COR-L47 (cell line): ENCODE data around the gene VPS50.
"Not testable (repeated sequence)": the region's sequence is repeated elsewhere in the genome, so short reads cannot be mapped to it uniquely, and the experiment has no call there.

Experiments
- DNase-seq: peaks from one replicate; lab custom pipeline; 2025; lab: John Stamatoyannopoulos, UW

VPS50 gene

DNA sequence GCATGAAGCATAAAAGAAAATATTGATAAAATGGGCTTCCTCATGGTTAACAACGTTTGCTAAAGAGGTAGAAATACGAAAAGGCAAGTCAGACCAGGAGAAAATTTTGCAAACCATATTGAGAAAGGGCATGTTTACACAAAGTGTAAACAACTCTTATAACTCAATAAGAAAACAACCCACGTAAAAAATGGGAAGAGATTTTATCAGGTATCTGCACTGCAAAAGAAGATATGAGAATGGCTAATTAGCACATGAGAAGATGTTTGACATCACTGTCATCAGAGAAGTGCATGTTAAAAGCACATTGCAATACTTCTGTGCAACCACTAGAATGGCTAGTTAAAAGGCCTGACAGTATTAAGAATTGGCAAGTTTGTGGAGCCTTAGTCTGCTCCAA, 99.5 kb downstream of the VPS50 start:
- DNase-seq, result no peak

DNA sequence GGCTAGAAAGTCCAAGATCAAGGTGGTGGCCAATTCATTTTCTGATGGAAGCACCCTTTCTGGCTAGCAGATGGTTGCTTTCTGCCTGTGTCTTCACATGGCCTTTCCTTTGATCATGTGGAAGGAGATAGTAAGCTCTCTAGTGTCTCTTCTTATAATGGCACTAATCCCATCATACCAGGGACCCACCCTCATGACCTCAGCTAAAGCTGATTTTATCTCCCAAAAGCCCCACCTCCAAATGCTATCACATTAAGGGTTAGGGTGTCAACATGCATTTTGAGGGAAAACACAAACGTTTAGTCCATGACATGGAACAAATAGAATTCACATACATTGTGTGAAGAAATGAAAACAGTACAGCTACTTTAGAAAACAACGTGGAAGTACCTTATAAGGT, 100.0 kb downstream of the VPS50 start:
- no peak for DNase-seq

DNA sequence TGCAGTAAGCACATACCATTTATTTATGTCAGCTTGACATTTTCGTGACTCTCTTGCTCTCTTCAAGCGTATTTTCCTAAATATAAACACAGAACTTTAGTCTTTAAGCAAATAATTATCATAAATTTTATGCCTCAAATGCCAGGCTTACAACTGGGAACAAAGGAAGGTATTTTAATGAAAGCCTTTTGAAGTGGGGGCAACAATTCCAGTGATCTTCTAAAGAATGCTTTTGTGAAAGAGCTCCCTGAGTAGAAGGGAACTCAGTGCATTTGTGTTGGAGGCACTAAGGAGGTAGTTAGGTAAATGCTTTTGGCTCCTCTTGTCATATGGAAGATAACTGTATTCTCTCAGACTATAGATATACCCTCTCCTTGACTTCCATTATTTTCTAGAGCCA, 104.9 kb downstream of the VPS50 start:
- no peak for DNase-seq

DNA sequence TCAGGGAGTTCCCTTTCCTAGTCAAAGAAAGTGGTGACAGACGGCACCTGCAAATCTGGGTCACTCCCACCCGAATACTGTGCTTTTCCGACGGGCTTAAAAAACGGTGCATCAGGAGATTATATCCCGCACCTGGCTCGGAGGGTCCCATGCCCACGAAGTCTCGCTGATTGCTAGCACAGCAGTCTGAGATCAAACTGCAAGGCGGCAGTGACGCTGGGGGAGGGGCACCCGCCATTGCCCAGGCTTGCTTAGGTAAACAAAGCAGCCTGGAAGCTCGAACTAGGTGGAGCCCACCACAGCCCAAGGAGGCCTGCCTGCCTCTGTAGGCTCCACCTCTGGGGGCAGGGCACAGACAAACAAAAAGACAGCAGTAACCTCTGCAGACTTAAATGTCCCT, 110.0 kb downstream of the VPS50 start:
- DNase-seq, result not testable (repeated sequence)

DNA sequence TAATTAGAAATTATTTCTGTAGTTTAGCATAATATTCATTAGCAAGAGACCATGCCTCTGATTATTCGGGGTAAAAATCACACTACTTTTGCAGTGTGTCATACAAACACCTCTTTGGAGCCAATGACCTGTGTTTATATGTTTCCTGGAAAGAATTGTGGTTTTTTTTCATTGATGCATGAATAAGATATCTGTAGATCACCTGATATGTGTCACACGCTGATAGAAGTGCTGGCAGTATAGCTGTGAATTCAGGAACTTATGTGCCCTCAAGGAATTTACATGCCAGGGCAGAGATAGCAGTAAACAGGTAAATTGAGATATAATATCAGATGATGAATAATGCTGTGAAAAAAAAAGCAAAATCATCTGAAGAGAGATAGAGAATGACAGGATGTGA, 118.2 kb downstream of the VPS50 start:
- no peak for DNase-seq

DNA sequence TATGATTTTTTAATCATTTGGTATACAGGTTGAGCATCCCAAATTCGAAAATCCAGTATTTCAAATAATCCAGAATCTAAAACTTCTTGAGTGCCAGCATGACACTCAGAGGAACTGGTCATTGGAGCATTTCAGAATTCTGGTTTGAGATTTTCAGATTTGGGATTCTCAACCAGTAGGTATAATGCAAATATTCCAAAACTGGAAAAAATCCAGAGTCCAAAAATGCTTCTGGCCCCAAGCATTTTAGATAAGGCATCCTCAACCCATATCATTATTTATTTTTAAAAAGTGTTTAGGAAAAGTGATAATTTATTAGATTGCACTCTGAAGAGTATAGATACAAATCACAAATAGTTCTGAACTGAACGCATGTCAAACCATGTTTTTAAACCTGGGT, 120.7 kb downstream of the VPS50 start:
- no peak for DNase-seq

DNA sequence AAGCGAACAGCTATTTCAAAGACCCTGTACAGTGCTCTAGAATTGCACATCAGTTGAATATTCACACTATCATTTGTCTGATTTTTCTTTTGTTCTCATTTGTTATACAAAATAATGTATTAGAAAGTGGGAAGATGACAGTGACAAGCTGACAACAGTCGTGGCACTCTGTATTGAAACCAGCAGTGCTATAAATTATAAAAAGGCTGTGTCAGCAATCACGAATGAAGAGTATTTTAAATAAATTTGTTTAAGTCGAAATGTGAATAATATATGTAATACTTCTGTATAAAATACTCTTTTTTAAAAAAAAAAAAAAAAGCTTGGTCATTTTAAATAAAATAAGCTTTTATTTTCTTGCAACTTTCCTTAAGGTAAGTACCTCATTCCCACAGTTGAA, 122.6 kb downstream of the VPS50 start:
- DNase-seq, result no peak

DNA sequence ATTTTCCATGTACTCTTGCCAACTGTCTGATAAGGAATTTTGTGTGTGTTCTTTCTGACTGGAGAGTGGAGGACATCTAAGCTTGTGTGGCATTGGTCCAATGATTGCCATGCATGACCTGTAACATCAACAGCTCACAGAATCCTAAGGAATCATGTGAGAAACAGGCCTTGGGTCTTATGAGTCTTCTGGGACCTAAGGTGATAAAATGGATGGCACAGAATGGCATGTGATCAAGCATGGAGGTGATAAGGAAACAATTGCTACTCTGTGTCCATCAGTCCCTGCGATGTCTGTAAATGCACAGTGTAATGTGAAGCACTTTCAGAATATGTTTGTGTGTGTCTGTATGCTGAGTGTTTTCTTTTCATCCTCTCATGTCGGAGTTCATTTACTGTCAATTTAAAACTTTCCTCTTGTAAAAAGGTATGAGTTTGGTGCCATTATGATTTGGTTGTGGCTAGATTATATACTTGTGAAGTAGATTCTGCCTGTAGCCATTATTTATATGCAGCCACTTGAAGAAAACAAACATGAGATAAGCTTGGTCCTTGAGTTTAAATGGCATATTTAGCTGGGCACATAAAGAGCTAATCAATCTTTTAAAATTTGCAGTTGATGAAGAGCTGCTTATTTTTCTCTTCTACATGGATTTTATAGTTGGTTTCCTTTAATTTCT, 127.5 kb downstream of the VPS50 start:
- DNase-seq, result no peak

DNA sequence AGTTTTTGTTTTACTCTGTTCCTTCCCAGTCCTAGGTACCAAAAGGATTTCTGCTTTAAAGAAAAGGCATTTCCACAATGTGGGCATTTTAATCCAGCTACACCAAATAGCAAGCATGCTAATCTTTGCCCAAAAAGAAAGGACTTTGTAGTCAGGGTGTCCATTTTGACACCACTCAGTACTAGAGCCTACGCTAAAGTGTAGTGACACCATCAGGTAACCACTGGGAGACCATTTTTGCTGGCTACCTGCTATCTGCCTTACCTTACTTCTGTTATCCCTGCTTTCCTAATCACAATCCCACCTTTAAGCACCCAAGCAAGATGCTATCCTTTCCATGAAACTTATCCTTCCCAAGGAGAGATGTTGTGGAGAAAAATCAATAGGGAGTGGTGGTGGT, 129.7 kb downstream of the VPS50 start:
- DNase-seq, result no peak

DNA sequence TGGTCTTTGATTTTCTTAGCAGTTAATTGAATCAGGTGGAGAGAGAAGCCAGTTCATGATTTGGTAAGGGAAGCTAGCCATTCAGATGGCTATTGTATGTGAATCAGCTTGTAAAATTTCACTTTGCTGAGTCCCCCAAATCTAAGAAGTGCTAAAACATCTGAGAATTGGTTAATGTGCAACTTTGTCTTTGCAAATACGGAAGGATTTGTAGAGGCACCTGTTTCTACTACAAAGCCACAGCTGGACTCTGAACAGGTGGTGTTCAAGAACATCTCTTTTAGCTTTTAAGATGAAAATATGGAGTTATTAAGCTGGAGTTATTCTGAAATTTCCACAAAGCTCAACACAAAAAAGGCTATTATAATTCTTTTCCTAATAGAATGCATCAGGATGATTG, 132.6 kb downstream of the VPS50 start:
- DNase-seq, result no peak

DNA sequence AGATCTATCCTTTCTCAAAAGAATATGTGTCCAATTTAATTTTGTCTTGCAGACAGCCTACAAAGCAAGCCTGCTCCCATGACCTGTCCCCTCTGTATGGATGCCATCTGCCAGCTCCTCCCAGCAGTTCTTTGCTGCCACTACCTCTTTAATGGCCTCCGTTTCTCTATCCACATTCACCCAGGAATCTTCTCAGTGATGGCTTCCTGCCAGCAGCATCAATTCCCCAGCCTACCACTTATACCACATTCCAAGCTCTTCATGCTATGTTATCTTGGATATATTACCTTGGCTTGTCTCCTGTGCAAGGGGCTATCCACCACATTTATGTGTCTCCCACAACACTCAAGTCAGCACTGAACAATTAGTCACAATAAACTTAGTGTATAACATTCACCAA, 133.2 kb downstream of the VPS50 start:
- DNase-seq, result no peak

DNA sequence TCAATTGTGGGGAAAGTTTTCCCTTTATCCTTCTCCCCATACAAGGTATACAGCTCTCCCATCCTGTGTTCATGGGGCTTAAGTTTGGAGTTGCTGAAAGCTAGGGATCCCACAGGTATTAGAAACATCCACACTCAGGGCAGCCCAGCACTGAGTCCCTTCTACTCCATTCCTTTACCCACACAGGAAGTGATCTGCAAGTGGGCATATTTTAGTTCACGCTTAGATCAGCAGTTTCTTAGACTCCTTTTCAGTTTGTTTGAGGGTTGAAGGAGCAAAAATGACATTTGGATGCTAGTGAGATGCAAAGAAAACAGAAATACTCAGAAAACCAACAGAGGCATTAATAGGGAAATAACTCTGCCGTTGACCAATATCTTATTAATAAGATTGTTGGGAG, 134.7 kb downstream of the VPS50 start:
- DNase-seq, result no peak

DNA sequence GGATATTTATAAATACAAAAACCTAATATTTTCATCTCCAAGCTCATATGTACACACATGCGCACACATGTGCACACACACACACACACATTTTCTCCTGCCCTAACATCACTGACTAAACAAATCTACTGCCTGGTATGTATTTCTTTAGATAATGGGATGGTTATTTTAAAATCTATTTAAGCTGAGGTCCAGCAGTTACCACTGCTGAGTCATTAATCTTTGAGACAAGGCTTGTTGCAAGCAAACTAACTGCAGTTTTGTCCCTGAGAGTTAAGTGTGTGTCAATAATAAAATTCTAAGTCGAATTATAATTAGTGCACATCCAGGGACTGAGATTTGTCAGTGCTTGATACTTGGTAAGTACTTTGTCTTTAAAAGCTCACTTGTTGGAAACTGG, 135.1 kb downstream of the VPS50 start:
- no peak for DNase-seq

DNA sequence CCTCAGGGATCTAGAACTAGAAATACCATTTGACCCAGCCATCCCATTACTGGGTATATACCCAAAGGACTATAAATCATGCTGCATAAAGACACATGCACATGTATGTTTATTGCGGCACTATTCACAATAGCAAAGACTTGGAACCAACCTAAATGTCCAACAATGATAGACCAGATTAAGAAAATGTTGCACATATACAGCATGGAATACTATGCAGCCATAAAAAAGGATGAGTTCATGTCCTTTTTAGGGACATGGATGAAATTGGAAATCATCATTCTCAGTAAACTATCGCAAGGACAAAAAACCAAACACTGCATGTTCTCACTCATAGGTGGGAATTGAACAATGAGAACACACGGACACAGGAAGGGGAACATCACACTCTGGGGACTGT, 138.8 kb downstream of the VPS50 start:
- DNase-seq, result not testable (repeated sequence)

DNA sequence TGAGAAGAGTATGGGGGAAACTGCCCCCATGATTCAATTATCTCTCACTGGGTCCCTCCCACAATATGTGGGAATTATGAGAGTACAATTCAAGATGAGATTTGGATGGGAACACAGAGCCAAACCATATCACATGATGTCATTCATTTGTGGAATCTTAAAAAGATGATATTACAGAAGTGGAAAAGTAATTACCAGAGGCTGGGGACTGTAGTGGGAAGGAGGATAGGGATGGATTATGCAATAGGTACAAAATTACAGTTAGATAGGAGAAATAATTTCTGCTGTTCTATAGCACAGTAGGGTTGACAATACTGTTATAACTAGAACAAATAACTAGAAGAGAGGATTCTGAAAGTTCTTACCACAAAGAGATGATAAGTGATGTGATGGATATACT, 141.4 kb downstream of the VPS50 start:
- DNase-seq, result no peak

DNA sequence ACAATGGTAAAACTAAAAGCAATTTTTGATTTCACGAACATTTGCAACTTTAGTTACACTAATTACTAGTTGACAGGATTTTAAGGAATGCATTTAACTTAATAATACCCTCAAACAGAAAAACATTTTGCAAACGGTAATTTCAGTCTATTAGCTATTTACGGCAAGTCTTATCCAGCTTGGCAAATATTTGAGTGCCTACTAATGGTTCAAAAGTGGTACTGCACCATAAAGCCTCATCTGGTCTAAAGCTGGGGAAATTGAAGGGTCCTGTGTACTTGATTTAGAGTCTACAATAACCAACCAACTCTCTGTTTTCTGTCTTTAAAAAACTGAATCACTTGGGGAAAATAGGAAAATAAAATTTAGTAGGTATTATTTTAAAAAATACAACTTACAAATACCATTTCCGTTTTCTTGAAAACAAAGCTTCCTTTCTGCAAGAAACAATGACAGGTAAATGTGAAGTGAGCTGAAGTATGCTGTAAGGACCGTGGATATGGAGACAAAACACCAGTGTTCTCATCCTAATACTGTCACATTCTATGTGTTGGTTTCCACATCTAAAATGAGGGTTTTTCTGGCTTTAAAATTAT, 142.3 kb downstream of the VPS50 start:
- DNase-seq, result no peak

DNA sequence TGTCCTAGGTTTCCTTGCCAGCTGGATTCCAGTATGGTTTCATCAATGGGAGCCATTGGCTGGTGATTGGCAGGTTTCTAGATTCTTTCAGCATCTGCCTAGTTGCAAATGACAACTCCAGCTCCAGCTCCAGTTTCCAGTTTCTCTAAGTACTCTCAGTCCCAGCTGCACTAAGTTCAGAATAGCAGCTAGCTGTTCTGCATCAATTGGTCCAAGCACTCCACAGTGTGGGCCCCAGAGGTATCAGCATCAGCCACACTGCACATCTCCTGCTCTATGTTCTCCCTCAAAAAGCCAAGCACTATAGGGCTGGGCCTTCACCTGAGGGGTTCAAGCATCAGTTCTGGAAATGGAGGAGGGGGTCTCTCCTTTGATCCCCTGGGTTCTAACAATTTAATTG, 143.4 kb downstream of the VPS50 start:
- DNase-seq, result no peak

DNA sequence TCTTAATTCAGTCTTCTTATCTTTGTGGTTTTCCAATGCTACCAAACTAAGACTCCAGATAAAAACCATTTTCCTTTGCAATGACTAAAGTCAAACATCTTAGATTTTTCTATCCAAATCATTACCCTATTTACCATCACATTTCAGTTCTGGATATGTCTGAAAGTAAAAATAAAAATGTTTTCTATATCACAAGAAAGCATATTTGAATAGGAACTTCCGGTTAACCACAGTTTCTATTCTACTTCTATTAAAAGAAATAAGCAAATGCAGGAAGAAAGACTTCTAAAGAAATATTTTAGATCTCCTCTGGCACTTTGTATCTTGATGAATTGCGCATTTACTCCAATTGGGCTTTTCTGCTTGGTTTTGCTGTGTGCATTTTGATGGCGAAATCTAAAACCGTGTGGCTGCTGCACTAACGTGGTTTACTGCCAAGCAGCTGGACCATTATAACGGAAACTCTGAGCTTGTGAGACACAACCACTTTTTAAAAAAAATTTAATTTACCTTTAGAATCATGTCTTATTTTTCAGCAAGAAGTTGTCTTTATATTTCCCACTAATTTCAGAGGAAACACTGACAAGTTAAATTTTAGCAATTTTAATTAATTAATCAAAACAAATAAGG, 146.1 kb downstream of the VPS50 start:
- no peak for DNase-seq

DNA sequence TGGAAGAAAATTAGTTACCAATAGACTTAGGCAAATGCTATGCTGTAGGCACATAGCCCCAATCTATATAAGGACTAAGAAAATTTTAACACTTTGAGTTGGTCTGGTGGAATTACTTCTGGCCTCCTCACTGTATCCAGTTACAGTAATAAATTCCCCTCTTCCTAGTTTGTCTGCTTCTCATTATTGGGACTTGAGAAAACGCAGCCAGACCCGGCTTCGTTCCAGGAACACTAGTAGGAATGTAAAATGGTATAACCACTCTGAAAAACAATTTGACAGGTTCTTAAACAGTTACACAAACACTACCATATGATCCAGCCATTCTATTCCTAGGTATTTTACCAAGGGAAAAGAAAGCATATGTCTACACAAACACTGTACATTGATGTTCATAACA, 150.2 kb downstream of the VPS50 start:
- no peak for DNase-seq

DNA sequence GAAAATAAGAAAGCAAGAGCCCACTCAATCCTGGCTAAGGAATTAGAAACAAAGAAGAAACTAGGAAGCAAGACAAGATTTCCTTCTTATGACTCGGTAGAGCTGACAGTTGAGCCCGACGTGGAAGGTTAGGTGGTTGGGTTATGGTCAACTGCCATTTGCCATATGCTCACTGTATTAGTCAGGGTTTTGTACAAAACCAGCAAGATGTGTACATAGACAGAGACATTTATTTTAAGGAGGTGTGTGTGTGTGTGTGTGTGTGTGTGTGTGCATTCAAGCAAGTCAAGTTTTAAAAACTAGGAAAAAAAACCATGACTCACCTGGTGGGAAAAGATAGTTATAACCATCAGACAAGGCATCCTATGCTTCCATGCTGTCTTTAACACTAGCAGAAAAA, 158.5 kb downstream of the VPS50 start:
- no peak for DNase-seq

DNA sequence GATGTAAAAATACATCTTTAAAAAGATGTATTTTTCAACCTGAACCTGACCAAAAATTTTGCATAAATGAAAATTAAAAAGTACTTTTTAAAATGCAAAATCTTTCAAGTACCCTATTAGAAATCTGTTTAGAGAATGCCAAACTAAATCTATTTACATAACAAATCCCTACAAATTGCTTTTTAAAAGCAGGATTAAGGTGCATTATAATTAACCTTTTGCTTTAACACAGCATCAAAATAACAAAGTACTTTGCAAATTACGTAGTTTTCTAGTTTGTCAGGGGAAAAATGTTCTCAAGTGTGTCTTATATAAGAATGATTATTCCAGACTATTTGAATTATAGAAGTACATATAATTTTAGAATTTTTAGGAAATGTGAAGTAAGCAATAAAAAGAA, 160.8 kb downstream of the VPS50 start:
- DNase-seq, result no peak

DNA sequence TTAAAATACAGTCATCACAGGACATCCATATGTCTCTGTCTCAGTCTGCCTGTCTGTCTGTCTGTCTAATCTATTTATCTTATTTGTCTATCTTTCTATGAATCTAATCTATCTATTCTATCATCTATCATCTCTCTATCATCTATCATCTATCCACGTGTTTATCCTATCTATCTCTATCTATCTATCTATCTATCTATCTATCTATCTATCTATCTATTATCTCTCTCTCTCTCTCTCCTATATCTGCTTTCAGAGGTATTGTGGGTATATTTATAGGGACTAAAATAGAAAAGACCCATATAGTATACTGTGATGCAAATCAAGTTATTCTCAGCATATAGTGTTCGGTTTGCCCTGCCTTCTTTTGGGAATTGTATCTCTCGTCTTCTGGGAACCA, 167.5 kb downstream of the VPS50 start:
- DNase-seq, result no peak

DNA sequence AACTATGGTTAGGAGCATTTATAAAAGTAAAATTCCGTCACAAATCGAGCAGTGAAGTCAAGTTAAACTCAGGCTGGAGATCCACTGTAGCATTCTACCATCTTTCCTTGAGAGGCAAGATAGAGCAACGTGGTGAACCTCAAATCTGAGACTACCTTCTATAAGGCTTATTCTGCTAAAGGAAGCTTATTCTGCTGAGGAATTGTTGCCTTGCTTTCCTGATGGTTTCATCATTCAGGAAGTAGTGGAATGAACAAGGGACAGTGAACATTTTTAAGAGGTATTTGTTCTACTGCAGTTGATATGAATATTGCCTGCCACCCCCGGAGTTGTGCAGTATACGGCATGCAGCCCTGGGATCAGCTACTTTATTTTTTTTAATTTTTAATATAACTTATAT, 170.8 kb downstream of the VPS50 start:
- no peak for DNase-seq

DNA sequence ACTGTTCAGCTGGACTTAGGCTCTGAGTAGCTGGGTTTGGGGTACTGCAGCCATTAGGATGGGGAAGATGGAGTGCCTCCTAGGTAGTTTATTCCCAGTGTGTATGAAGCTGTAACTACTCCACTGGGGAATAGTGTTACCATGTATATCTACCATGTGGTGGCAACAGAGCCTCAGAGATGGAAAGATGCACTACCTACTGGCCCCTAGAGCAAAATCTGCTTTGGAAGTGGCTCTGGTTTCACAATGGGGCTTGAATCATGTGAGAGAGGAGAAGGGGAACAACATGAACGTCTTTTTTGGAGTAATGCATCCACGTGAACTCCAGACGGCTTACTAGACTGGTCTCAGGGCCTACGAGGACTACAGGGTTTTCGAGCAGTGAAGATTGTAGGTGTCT, 175.1 kb downstream of the VPS50 start:
- no peak for DNase-seq
